ENCODE data around the gene GNRH2.
"Not testable (repeated sequence)": the region's sequence is repeated elsewhere in the genome, so short reads cannot be mapped to it uniquely, and the experiment has no call there.

GNRH2 gene

DNA sequence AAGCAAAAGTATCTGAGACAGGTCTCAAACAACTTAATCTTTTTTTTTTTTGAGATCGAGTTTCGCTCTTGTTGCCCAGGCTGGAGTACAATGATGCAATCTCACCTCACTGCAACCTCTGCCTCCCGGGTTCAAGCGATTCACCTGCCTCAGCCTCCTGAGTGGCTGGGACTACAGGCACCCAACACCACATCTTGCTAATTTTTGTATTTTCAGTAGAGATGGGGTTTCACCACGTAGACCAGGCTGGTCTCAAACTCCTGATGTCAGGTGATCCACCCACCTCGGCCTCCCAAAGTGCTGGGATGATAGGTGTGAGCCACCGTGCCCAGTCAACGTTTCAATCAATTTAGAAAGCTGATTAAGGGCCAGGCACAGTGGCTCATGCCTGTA, 29.8 kb downstream of the GNRH2 start:
- DNase-seq (ENCODE audit: low spot score), result not testable (repeated sequence)

DNA sequence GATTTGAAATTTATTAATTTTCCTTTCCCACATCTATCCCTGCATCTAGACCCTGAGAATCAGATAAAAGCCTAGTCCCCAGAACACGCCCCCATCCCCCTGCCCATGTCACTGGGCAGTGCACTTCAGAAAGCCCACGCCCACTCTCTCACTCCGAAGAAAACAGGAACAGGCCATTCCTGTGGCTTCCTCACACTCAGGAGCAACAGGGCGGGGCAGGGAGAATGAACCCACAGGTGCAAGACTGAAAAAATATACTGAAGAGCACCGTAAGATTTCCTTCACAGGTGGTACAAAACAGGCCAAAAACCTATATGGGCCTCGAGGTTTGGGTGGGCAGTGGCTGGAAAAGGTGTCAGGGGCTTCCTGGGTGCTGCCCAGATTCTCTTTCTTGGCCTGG, 31.4 kb downstream of the GNRH2 start:
- DNase-seq (ENCODE audit: low spot score), result no peak

GRCh38 chr20:3075315-3075714, 31.9 kb downstream of the GNRH2 start:
- DNase-seq (ENCODE audit: low spot score), result not testable (repeated sequence)

GRCh38 chr20:3077618-3078134, 34.3 kb downstream of the GNRH2 start:
- DNase-seq (ENCODE audit: low spot score), result no peak

DNA sequence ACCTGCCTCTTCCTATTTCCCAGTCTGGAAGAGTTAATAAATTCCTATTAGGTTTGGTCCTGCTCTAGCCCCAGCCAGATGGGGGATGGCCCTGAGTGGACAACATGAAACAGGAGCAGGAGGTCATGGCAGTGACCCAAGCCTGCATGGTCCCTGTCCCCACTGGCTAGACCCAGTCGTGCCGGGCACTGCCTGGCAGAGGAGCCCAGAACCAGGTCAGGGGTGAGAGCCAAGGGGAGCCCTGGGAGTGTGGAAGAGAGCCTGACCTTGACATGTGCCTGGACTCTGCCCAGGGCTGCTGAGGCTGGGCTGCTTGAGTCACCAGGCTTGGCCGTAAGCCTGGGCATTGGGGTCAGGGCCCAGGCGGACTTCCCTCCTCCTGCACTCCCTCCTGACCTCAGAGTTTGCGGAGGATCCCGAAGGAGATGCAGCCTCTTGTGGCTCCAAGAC, 37.5 kb downstream of the GNRH2 start:
- no peak for DNase-seq (ENCODE audit: low spot score)

DNA sequence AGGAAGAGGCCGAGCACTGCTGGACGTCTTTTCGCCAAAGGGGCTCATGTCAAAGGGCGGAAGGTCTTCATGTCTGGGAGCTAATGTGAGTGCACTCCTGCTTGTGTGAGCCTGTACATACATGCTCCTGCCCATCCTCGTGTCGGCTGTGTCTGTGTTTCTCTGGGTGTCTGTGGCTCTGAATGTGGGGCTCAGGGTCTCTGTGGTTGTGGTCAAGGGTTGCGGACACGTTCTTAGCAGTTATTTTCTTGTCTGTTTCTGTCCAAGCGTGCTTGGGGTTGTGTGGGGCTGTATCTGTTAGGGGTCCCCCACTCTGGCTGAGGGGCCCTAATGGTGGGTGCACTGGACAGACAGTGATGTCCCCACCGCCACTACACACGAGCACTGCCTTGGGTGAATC, 38.2 kb downstream of the GNRH2 start:
- DNase-seq (ENCODE audit: low spot score), result no peak

- no peak for DNase-seq (ENCODE audit: low spot score)
Measured at GRCh38 chr20:3082306-3082951, 39.0 kb downstream of the GNRH2 start.

DNA sequence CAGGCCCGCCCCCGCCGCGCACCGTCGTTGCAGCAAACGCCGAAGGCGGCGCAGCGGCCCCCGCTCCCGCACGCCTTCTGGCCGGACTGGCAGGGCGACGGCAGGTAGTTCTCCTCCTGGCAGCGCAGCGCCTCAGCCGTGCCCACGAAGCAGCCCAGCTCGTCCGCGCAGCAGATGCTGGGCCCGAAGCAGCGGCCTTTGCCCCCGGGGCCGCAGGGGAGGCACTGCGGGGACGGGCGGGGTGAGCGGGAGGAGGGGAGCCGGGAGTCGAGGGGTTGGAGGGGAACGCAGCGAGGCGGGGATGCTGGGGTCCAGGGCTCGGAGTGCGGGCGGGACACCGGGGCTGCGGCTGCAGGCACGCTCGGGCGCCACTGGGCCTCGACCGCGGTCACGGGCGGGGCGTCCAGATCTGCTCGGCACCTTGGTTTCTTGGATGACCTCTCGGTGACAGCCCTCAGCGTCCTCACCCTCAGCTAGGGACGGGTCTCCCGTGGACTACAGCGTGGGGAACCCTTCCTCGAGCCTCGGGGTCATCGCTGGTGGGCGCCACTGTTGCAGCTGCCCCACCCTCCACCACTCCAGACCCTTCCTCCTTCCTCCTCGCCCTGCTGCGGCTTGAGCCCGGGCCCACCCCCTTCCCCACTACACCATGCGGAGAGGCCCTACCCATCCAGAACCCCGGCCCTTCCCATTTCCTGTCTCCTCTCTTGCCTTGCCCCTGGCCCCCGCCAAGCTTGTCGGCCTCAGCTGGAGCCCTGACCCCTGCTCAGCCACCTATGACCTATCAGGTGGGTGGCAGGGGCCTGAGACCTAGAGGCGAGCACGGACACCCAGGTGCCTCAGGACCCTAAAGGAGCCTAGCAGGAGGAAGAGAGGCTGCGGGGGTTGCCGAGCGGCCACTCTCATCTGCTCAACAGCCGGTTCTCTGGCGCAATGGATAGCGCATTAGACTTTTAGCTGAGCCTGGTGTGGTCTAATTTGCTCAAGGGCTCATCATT, 39.8 kb downstream of the GNRH2 start:
- no peak for DNase-seq (ENCODE audit: low spot score)

- DNase-seq (ENCODE audit: low spot score), result no peak
Measured at GRCh38 chr20:3084283-3084985, 41.0 kb downstream of the GNRH2 start, which contains the start of gene AVP. Gene AVP, minus strand, starts transcription at chr20:3084724. Its CDS starts 50 bp downstream, at chr20:3084674.

DNA sequence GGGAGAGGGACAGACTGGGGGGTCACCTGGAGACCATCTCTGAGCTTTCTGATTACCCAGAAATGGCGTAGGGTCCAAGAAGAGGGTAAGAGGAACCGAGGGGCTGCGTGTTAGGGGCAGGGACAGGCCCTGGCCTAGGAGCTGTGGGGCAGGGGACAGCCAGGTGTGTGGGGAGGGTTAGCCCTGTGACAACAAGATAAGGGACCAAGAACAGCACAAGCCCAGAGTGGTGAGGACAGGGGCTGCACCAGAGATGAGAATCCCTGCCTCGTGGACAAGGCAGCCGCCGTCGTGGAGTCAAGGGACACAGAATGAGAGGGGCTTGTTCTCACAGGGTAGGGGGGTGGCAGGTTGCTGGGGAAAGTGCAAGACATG, 41.6 kb downstream of the GNRH2 start:
- DNase-seq (ENCODE audit: low spot score), result no peak

GRCh38 chr20:3085571-3086072, 42.2 kb downstream of the GNRH2 start:
- no peak for DNase-seq (ENCODE audit: low spot score)

- DNase-seq (ENCODE audit: low spot score), result no peak
Measured at GRCh38 chr20:3088031-3088430, 44.6 kb downstream of the GNRH2 start.

- no peak for DNase-seq (ENCODE audit: low spot score)
Measured at GRCh38 chr20:3090565-3090964, 47.1 kb downstream of the GNRH2 start.

DNA sequence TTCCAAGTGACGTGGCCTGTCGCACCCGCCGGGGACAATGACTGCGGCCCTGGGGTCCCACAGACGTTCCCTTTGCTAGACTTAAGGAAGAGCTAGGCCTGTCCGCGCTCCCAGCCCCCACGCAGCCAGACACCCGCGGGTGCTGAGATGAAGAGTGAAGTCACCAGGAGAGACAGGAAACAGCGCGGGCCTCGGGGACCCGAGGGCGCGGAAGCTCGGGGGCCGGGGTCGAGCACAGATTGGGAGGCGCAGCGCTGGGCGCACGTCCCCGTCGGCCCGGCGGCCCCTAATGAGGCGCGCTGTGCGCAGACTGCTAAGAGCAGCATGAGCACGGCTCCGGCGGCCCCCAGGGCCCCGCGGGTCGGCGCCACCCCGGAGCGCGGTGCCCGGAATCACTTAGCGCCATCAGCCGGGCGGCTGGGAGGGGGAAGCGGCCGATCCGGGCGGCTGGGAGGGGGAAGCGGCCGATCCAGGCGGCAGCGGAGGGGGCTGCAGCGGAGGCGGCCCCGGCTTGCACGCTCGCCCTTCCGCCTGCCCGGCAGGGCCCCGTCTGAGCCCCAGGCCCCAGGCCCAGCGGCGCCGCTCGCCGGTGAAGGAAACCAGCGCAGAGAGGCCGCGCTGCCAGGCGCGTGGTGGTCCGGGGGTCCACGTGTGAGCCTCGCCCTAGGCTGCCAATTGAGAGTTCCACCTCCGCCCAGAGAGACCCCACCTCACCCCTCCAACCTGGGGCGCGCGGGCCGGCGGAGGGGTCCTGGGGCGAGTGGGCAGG, 49.4 kb downstream of the GNRH2 start:
- no peak for DNase-seq (ENCODE audit: low spot score)

DNA sequence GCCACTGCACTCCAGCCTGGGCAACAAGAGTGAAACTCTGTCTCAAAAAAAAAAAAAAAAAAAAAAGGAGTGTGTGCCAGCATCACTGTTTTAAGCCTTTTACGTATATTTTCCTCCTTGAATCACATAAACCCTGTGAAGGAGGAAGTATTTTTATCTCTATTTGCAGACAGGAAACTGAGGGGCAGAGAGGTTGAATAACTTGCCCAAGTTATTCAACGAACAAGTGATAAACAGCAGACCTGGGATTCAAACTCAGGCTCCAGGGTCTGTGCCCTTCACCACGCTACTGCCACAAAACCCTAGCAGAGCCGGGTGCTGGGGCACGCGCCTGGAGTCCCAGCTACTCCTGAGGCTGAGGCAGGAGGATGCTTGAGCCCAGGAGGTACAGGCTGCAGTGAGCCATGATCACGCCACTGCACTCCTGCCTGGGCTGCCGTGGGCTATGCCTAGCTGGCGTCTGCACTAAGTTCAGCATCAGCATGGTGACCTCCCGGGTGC, 50.5 kb downstream of the GNRH2 start:
- no peak for DNase-seq (ENCODE audit: low spot score)

DNA sequence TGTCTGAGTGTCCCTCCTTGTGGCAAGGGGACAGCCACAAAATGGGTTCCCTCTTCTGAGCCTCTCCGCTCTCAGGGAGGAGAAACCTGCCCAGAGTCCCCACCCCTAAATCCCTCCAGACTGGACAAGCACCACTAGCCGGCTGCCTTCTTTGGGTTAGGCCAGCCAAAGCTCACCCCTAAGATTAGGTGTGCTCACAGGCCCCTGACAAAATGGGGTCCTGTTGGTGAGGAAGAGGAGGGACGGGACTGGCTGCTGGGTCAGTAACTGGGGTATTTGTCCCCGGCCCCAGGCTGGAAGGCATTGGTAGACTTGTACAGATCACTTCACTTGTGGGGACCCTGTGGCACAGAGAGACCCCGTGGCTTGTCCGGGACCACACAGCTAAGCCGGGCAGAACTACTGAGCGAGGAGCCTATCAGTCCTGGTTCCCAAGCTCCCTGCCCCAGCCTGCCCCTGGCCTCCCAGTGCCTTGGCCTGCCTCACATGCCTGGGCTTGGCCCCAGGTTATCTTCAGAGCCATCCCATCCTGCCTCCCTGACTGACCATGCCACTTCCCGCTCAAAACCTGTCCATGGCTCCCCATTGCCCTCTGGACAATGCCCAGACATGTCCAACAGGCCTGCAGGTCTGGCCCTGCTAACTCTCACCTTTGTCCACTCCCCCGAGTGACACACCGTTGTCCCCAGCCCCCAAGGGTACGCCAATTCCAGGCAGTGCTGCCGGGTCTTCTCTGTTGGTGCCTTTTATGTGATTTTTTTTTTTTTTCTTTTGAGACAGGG, 51.6 kb downstream of the GNRH2 start:
- DNase-seq (ENCODE audit: low spot score), result no peak
